GM12872 (cell line): ENCODE results near the gene HDAC11.

Experiments
- CTCF ChIP-seq: IDR thresholded peaks from 3 replicates; pipeline ENCODE4 v1.5.1; 2011; ENCODE audit warnings: low read depth, mild to moderate bottlenecking, low read length, moderate library complexity; ENCODE audit not compliant: insufficient read depth

Gene HDAC11

DNA sequence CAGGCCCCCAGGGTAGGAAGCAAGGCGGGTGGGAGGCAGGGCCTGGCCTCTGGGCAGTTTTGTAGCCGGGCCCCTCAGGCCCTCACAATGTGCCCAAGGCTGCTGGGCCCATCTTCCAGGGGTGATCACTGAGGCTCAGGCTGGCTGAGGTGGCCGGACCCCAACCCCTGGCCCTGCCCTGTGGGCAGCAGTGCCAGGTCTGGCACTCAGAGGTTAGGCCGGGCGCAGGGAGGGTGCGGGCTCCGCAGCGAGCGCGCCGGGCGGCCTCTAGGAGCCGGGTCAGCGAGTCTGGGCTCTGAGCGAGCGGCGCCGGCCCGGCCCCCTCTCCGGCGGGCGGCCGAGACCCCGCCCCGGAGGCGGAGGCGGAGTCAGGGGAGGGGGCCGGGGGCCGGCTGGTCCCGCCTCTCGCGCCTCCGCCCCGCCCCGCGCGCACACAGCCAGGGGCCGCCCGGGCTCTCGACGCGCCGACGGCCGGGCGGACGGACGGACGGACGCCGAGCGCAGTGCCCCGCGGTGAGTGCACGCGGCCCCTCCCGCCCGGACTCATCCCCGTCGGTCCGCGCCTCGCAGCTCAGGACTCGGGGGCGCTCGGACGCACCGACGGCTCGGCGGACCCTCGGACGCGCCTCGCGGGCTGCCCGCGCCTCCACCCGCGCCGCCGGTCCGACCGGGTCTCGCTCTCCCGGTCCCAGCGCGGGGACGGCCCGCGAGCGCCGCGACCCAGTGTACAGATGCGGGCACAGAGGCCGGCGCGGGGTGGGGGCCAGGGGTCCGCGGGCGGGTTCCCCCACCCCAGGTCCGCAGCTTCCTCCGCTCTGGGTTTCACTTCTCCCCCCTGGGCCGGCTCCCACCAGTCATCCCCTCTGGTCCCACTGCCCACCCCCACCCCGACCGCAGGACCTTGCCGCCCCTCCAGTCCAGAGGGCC, 68.9 kb downstream of the HDAC11 start, which contains the start of gene FBLN2:
FBLN2 (plus strand) TSS at position 430 of the 927 bp plus-strand sequence. CDS start 21,231 bp downstream, outside the sequence.
- no peak for TF ChIP-seq CTCF

- TF ChIP-seq CTCF, result no peak
Observed at GRCh38 chr3:13549623-13550422, 69.7 kb downstream of the HDAC11 start.

DNA sequence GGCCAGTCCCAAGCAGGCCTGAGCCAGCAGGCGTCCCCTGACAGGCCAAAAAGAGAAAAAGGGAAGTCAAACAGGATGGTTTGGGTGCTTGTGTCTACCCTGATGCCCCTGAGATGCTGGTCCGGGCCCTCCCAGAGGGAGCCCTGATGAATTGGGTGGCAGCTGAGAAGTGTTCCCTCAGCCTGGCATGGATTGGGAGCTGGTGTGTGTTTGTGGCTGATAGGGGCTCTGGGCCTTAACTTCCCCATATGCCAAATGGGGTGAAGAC, 70.3 kb downstream of the HDAC11 start:
- no peak for TF ChIP-seq CTCF

- TF ChIP-seq CTCF, result no peak
Observed at GRCh38 chr3:13550791-13551360, 70.8 kb downstream of the HDAC11 start.

GRCh38 chr3:13552857-13553652, 72.9 kb downstream of the HDAC11 start:
- TF ChIP-seq CTCF, result no peak

- no peak for TF ChIP-seq CTCF
Observed at GRCh38 chr3:13553686-13554085, 73.6 kb downstream of the HDAC11 start.
